ENCODE results near the gene TMEM97.

DNA sequence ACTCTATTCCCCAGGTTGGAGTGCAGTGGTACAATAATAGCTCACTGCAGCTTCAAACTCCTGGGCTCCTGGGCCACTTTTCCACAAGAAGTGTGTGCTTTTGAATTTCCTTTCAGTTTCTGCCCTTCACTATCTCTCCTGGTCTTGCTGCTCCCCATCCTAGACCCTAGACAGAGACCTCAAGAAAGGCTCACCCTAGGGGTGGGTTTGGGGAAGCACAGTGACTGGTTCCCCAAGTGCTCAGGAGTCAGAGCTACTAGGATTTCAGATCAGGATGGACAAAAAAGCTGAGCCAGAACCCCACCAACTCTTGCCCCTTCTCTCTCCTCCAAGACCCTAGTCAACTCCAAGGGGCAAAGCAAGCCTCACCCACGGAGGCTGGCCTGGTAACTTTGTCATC, 47.6 kb downstream of the TMEM97 start:
- TF ChIP-seq CTCF (IDR thresholded peaks at IDR 0.05) (no peak), POLR2A (IDR thresholded peaks at IDR 0.05) (no peak)
